Astrocyte of the spinal cord (primary cell): Measurements from ENCODE around the gene LSS.
"Not testable (repeated sequence)": the region's sequence is repeated elsewhere in the genome, so short reads cannot be mapped to it uniquely, and the experiment has no call there.

ENCODE experiments used
- DNase-seq: peaks from one replicate; pipeline ENCODE4 v3.0.0; 2011; ENCODE audit warnings: low read depth, low spot score
- H3K4me3 ChIP-seq: 2 replicates; pipeline ENCODE4 v1.5.1; 2011; ENCODE audit warnings: low read depth, mild to moderate bottlenecking, low read length, moderate library complexity
- CTCF ChIP-seq: IDR thresholded peaks from 2 replicates; pipeline ENCODE4 v1.5.1; 2012; ENCODE audit warnings: low read depth, mild to moderate bottlenecking, low read length, inconsistent platforms
- in situ Hi-C: cut with HindIII; loops from 2 replicates; pipeline ENCODE4 v1.10.0; 2017; ENCODE audit warnings: low sequenced_read_pairs

LSS gene

GRCh38 chr21:46141767-46142581 lies 86.6 kb downstream of the LSS start:
- no peak for DNase-seq
- no peak for TF ChIP-seq CTCF
- in situ Hi-C loops = no loop called here
- H3K4me3 ChIP-seq = no peak overlapping the region

- in situ Hi-C loops, DNase-seq, H3K4me3 ChIP-seq: not testable (repeated sequence)
These were observed 88.1 kb downstream of the LSS start for GRCh38 chr21:46140352-46141003.

- TF ChIP-seq CTCF = no peak
- in situ Hi-C loops = no loop called here
- H3K4me3 ChIP-seq = no peak overlapping the region
These were observed 88.9 kb downstream of the LSS start for GRCh38 chr21:46139686-46140085.

GRCh38 chr21:46138383-46138970 lies 90.1 kb downstream of the LSS start:
- DNase-seq = no peak
- TF ChIP-seq CTCF = no peak
- H3K4me3 ChIP-seq = no peak overlapping the region
- in situ Hi-C loops = no loop called here

More at GRCh38 chr21:46139686-46140085, 88.9 kb downstream of the LSS start:
- DNase-seq = no peak
